HTERT RPE-1 (cell line): ENCODE data around the gene DHCR24.

Experiments used
- in situ Hi-C: fragments of 300-500 bp; cut with MboI; formaldehyde crosslinking; loops from 4 replicates; pipeline ENCODE4 v1.14.3; 2020; ENCODE audit warnings: low sequenced_read_pairs

DHCR24 gene

DNA sequence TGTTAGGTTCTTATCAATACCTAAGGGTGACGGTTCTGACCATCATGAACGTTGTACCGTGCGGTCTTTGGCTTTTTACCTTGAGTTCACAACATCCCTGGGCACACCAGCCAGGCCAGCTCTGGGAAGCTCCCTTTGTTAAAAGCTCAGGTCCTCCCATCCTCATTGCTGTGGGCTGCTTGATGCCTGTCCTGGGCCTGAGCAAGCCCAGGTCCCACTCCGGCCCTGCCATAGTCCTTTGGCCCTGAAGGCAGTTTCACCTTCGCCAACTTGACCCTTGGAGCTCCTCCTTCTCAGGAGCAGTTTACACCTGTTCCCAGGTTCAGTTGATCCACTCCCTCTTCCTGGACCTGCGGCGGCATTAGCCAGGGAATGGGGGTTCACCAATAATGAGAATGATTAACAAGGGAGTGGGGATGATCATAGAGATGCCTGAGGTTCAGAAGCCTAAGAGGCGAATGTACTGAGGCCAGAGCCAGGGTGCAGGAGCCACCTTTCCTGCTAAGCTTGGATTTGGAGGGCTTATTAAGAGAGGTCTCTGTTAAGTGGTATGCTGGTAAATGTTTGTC lies 40.2 kb downstream of the DHCR24 start:
- in situ Hi-C loops, result no loop called here

DNA sequence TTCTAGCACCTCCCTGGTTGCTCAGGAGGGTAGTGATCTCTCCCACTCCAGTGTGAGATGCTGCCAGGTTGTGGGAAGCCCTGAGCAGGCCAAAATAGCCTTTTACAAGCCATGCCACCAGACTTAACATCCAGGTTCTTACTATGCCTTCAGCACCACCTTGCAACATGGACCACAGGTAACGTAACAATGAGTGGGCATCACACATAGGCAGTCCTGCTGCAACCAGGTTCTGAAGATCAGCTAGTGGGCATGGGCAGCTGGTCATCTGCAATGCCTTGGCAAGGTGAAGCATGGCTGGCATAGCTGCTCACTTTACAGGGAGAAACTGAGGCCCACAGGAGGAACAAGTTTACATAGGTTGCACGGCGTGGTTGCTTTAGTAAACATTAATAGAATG lies 40.7 kb downstream of the DHCR24 start:
- in situ Hi-C loops, result no loop called here

DNA sequence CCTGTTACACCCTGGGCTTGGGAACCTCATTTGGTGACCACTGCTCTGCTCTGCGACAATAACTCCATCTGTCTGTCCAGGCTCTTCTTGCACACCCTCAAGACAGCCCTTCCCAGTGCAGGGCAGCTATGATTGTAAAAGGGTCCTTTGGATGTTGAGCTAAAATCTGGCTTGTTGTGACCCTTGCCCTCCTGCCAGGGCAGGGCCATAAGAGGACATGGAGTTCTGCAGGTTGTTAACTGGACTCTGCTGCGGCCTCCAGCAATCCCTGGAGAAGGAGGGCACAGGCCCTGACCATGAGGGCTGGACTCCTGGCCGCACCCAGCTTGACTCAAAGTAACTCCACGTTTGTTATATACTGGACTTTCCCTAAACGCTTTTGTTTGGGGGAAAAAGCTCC lies 41.2 kb downstream of the DHCR24 start:
- in situ Hi-C loops, result no loop called here

DNA sequence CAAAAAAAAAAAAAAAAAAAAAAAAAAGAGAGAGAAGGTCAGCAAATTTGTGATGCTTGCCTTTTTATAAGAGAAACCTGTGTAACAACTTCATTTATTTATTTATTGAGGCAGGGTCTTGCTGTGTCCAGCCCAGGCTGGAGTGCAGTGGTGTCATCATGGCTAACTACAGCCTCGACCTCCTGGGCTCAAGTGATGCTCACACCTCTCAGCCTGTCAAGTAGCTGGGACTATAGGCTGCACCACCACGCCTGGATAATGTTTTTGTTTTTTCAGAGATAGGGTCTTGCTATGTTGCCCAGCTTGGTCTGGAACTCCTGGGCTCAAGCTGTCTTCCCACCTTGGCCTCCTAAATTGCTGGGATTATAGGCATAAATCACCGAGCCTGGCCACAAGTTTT lies 42.4 kb downstream of the DHCR24 start:
- in situ Hi-C loops, result no loop called here

- in situ Hi-C loops, result no loop called here
Measured at GRCh38 chr1:54843449-54843848, 43.5 kb downstream of the DHCR24 start.

DNA sequence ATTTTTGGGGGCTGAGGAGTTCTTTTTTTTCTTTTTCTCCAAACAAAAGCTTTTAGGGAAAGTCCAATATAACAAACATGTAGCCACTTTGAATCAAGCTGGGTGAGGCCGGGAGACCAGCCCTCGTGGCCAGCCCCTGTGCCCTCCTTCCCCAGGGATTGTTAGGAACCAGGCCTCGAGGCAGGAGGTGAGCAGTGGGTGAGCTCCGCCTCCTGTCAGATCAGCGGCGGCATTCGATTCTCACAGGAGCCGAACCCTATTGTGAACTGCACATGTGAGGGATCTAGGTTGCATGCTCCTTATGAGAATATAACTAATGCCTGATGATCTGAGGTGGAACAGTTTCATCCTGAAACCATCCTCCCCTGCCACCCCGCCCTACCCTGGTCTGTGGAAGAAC lies 44.0 kb downstream of the DHCR24 start:
- in situ Hi-C loops, result no loop called here

DNA sequence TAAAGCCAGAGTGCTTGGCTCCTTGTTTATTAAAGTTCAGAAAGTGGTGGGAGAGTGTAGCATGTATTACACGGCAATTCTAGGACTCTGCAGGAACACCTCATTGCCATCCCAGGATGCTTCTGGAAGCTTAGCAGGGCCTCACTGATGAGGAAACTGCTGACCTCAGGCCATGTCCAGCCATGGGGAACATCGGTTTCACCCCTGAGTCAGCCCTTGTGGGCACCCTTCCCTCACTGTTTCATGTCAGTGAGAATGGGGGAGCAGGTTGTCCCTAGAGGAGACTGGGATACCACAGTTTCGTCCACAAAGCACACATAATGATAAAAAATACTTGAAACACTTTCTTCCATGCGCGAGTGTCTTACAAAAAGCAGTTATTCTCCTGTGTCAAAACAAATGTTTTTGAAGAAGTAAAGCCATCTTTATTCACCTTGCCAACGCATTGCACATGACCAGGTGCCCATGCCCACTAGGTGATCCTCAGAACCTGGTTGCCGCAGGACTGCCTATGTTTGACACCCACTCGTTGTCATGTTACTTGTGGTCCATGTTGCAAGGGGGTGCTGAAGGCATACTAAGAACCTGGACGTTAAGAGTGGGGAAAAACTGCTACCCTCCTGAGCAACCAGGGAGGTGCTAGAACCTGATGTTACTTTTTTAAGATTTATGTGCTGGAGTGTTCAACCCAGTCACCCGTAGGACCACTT lies 44.6 kb downstream of the DHCR24 start:
- in situ Hi-C loops, result no loop called here

- in situ Hi-C loops, result no loop called here
Measured at GRCh38 chr1:54839824-54840223, 47.2 kb downstream of the DHCR24 start.

DNA sequence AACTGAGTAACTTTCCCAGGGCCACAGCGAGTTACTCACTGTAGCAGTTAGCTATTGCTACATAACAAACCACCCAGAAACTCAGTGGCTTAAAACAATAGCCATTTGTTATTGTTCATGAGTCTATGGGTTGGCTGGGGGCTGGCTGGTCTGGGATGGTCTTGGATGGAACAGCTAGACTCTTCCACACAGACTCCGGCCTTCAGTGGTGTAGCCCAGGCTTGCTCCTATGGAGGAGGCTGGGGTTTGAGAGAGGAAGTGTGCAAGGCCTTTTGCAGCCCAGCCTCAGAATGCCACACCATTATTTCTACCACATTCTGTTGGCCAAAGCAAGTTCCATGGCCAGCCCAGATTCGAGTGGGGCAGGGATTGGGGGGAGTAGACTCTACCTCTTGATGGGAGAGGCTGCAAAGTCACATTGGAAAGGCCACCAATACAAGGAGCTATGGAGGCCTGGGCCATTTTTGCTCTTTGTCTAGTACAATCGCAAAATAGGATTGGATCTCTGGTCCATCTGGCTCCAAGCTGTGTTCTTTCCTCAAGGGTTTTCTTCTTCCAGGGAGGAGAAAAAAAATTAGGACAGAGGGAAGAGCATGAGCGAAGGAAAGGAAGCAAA lies 48.3 kb downstream of the DHCR24 start:
- in situ Hi-C loops, result no loop called here

GRCh38 chr1:54837002-54837853 lies 49.8 kb downstream of the DHCR24 start:
- in situ Hi-C loops, result no loop called here

GRCh38 chr1:54836594-54836993 lies 50.4 kb downstream of the DHCR24 start:
- in situ Hi-C loops, result no loop called here

DNA sequence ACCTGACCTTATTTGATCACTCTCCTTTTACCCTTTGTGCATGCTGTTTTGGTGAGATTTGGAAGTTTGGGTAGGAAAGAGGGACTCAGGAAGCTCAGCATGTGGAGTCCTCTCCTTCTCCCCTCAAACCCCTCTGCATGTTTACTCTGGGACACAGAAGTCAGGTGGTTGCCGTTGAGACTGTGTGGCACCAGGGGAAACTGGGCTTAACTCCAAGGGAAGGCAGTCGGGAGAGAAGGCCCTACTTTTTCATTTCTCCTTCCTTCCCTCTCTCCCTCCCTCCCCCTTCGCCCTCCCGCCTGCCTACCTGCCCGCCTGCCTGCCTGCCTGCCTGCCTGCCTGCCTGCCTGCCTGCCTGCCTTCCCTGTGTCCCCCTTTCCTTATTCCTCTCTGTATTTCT lies 51.0 kb downstream of the DHCR24 start:
- in situ Hi-C loops, result no loop called here

DNA sequence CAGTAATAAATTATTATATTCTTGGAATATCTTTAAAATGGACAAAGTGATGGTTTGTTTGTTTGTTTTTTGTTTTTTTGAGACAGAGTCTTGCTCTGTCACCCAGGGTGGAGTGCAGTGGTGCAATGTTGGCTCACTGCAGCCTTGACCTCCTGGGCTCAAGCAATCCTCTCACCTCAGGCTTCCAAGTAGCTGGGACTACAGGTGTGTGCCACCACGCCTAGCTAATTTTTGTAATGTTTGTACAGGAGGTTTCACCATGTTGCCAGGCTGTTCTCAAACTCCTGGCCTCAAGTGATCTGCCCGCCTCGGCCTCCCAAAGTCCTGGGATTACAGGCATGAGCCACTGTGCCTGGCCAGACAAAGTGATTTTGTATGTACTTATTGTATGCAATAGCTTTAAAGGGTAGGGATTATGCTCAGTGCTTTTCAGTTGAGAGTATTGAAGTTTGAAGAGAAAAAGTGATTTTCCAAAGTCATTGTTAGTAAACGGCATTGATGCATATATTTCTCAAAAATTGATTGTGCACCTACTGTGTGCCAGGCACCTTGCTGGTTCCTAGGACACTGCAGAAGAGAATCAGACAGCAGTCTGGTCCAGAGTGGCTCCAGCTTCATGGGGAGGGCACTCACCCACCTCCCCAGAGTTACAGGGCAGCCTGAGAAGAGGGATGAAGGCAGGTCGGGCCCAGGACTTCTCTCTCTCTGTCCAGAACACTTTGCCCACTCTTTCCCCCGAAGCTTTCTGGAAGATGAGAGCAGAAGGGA lies 51.7 kb downstream of the DHCR24 start:
- in situ Hi-C loops, result no loop called here

GRCh38 chr1:54834007-54834541 lies 52.9 kb downstream of the DHCR24 start:
- in situ Hi-C loops, result no loop called here

DNA sequence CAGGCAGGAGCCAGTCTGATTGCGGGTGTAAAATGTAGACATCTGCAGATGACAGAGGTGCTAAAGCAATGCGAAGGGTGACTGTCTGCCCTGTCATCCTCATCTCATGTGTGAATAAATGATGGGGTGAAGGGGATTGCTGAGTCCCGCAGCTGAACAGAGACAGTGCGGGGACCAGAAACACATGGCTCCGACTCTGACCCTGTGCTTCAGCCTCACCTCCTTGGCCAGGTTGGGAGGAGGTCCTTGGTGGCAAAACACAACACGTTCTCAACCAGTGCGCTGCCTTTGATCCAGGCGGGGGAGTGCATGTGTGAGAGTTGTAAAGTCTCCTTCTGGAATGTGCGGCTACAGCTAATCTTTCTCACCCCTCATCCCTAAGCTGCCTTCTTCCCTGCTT lies 53.9 kb downstream of the DHCR24 start:
- in situ Hi-C loops, result no loop called here

DNA sequence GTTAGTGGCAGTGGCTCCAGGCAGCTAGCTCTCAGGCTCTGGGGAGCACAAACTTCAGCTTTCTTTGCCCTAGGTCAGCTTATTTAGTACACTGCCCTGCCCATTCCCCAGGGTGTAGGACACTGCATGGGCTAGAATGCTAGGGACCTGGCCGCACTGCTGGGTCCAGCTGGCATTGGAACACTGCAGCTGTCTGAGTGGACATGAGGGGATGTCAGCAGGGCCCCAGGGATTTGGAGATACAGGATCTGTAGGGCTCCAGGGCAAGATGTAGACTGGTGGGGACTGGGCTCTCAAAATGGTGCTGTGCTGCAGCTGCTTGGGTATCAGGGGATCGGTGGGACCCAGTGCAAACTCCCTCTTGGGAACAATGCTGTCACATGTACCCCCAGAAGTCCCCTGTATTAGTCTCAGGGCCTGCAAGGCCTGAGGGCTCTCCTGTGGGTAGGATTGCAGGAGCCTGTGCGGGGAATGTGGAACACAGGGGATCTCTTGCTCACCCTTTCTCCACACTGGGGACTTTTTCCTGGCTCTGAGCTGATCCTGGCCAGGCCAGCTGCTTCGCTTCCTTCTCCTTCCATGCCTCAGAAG lies 60.7 kb downstream of the DHCR24 start:
- in situ Hi-C loops, result no loop called here

GRCh38 chr1:54825696-54826095 lies 61.3 kb downstream of the DHCR24 start:
- in situ Hi-C loops, result no loop called here

DNA sequence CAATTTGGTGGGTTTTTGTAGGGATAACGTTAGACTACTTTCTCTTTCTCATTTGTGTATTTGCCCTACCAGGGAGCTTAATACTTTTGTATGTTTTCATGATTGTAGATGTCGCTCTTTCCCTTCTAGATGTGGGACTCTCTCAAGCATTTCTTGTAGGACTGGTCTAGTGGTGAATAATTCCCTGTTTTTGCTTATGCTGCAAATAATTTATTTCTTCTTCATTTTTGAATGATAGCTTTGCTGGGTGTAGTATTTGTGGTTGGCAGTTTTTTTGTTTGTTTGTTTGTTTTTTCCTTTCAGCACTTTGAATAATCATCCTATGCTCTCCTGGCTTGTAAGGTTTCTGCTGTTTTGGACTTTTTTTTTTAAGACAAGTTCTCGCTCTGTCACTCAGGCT lies 63.3 kb downstream of the DHCR24 start:
- in situ Hi-C loops, result no loop called here

DNA sequence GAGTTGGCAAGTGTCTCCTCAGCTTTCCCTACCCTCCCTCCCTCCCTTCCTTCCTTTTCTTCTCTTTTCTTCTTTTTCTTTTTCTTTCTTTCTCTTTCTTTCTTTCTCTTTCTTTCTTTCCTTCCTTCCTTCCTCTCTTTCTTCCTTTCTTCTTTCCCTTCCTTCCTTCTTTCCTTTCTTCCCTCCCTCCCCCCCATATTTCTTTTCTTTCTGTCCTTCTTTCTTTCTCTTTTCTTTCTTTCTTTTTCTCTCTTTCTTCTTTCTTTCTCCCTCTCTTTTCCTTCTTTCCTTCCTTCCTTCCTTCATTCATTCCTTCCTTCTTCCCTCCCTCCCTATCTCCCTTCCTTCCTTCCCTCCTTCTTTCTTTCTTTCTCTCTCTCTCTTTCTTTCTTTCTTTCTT lies 67.3 kb downstream of the DHCR24 start:
- in situ Hi-C loops, result no loop called here

DNA sequence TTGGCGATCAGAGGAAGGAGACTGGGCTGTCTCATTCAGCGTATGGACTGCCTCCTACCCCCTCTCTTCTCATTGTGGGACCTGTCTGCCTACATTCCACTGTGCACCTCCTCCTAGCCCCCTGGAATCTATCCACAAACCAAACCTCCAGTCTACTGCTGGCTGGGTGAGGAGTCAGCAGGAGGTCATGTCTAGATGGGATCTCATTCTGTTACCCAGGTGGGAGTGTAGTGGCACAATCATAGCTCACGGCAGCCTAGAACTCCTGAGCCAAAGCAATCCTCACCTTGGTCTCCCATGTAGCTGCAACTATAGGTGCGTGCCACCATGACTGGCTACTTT lies 67.8 kb downstream of the DHCR24 start:
- in situ Hi-C loops, result no loop called here
